COLO668 (cell line): Measurements from ENCODE around the gene FAM98C.
A peak's percentile ranks its signal among the peaks of the same experiment; 100 is the strongest.
"Not testable (repeated sequence)": the region's sequence is repeated elsewhere in the genome, so short reads cannot be mapped to it uniquely, and the experiment has no call there.

Source experiments
- DNase-seq: peaks from one replicate; lab custom pipeline; 2025; ENCODE audit not compliant: unreplicated experiment; lab: John Stamatoyannopoulos, UW

FAM98C gene

DNA sequence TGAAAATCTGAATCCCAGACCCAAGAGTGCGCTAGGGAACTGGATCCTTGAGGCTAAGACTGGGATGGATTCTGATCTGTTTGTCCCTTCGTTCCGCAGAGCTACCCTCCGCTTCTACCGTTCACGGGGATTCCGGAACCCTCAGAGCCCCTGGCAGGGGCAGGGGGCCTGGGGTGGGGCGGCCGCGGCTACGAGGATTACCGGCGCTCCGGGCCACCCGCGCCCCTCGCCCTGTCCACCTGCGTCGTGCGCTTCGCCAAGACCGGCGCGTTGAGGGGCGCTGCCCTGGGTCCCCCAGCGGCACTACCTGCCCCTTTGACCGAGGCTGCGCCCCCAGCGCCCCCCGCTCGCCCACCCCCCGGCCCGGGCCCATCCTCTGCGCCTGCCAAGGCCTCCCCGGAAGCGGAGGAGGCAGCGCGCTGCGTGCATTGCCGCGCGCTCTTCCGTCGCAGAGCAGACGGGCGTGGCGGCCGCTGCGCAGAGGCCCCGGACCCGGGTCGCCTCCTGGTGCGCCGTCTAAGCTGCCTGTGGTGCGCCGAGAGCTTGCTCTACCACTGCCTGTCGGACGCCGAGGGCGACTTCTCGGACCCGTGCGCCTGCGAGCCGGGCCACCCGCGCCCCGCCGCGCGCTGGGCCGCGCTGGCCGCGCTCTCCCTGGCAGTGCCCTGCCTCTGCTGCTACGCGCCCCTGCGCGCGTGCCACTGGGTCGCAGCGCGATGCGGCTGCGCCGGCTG, 7.3 kb upstream of the FAM98C start:
- DNase-seq: no peak

DNA sequence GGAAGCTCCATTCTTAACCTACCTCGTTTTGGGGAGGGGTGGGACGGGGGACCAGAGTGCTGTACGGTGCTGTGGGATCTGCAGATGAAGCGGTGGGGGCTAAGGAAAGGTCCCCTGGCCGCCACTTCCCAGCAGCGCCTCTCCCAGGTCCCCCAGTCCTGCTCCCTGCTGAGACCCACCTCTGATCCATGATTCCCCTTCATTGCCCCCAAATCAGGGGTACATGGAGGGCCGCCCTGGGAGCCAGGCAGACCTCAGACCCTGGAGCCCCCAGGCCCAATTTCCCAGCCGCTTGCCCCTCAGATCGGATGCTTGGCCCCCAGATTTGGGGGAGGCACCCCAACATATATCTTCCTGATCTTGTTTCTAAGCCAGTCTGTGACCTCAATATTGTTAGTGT, 3.8 kb upstream of the FAM98C start:
- DNase-seq: no peak

DNA sequence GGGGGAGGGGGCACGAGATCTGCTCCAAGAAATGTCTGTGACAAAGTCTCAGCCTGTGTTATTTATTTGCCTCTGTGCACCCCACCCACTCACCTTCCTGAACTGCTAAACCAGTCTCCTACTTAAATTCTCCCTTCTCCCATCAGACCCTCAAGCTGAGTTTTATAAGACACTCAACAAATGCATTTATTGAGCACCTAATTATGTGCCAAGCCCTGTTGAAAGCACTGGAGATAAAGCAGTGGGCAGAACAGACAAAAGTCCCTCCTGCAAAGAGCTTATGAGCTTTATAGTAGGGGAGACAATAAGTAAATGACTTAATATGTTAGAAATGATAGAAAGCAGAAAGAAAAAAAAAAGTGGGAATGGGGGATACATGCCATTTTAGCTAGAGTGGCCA, 3.4 kb upstream of the FAM98C start:
- no peak for DNase-seq

DNA sequence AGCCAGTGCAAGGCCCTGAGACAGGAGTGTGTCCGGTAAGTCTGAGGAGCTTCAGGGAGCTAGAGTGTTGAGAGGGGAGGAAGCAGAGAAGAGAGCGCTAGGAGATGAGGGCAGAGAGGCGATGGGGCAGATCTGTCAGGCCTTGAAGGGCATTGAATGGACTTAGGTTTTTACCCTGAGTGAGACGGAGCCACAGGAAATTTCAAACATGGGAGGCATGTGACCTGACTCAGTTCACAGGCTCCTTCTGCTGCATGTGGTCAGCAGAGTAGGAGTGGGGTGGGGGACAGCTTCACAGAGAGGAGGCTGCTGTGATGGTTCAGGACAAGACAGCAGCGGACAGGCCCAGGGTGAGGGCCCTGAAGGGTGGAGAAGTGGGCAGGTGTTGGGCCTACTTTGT, 2.5 kb upstream of the FAM98C start:
- DNase-seq: no peak

DNA sequence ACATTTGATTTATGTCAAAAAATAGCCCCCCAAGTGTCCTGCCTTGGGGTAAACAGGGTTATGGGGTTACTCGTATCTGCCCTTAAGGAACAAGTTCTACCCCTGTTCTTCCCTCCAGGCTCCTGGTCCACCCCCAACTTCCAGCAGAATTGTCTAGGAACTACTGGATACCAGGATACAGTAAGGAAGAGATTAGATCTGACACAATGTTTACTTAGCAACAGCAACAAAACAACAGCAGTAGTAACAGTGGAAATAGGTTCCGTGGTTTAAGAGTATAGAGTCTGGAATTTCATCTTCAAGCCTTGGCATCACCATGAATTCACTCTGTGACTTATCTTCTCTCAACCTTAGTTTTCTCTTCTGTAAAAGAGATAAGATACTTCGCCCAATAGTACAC, 1.7 kb upstream of the FAM98C start:
- DNase-seq: no peak

DNA sequence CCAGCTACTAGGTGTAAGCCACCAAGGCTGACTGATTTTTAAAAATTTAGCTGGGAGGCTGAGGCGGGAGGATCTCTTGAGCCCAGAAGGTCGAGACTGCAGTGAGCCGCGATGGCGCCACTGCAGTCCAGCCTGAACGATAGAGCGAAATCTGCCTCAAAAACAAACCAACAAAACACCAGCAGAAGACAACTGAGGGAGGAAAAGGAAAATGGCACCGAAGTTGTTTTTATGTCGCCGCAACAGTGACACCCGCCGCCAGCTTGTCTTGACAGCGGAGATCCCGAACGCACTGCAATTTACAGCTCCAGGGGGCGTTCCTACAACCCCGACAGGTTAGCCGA, 298 bp upstream of the FAM98C start:
- no peak for DNase-seq

DNA sequence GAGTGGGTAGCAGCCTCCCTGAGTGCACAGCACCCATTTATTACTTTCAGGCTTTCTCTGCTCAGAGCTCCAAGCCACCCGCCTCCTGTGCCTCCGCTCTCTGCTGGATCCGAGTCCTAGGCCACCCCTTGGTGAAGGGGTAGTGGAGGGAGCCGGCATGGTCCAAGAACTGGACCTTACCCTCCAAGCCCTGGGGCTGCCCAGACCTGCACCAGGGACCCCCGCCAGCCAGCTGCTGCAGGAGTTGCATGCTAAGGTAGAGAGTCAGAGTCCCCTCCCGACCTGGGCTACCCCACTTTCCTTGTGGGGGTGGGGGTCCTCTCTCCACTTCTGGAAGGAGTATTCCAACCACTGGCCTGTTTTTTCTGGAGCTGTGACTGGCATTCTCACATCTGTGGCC, 2.0 kb downstream of the FAM98C start:
- DNase-seq: no peak

DNA sequence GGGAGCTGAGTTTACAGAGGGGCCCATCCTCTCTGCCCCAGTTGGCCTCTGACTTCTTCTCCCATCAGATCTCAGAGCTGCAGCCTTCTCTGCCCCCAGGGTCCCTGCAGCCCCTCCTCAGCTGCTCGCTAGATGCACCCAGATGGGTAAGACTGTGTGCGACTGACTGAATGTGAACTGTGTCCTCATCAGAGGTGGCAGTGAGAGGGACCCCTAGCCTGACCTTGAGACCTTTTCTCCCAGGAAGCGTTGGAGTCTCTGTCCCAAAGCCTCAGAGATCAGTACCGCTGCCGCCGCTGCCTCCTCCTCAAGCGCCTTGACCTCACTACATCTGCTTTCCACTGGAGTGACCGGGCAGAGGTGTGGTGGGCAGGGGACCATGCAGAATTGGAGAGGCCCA, 2.4 kb downstream of the FAM98C start:
- no peak for DNase-seq

DNA sequence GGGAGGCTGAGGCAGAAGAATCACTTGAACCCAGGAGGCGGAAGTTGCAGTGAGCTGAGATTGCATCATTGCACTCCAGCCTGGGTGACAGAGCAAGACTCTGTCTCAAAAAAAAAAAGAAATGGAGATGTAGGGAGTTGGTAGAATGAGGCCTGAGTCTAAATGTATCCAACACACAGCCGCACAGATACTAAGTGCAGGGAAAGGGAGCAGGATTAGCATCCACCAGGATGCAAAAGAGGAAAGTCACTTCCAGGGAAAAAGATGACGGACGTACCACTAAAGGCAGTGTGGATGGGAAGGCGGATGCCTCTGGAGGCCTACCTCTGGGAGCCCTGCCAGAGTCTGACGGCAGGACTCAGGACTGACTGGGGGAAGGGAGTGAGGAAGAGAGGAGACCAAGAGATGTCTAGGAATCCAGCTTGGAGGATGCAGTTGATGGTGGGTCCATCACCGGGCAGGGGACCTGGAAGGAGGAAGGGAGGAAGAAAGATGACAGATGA, 6.8 kb downstream of the FAM98C start:
- no peak for DNase-seq

DNA sequence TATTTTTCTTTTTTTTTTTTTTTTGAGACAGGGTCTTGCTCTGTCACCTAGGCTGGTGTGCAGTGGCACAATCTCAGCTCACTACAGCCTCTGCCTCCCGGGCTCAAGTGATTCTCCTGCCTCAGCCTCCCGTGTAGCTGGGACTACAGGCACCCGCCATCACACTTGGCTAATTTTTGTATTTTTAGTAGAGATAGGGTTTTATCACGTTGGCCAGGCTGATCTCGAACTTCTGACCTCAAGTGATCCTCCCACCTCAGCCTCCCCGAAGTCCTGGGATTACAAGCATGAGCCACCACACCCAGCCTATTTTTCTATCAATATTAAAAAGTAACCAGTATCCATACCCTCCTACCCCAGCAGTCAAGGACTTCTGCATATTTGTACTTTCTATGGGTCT, 7.5 kb downstream of the FAM98C start:
- not testable (repeated sequence) for DNase-seq

DNA sequence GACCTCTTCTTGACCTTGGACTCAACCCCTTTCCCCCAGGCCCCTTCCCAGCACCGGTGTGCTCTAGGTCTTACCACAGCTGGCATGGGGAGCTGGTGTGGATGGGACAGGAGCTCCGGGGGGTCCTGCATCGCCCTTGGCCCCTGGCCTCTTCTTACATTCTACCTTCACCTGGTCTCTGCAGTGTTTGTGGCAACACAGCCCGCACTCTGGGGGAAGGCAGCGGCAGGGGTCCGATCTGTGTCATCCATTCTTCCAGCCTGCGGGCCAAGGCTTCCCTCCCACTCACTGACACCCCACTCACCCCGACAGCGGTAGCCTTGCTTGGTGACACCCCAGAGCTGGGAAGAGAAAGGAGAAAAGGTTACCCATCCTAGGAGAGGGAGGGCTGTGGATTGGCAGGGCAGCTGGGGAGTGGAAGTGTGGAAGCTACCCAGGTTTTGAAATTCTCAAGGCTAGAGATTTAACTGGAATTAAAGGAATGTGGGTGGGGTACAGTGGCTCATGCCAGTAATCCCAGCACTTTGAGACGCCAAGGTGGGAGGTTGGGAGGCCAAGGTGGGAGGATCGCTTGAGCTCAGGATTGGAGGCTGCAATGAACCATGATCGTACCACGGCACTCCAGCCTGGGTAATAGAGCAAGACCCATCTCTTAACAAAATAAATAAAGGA, 8.3 kb downstream of the FAM98C start:
- DNase-seq: no peak

DNA sequence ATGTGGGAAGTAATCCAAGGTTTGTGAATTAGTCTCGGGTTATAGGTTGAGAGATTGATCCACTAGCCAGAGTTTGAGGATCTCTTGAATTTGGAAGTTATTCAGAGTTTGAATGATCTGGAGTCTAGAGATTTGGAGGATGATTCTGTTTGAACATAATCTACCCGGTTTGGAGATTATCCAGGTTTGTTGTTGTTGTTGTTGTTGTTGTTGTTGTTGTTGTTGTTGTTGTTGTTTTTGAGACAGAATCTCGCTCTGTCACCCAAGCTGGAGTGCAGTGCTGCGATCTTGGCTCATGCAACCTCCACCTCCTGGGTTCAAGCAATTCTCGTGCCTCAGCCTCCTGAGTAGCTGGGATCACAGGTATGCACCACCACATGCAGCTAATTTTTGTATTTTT, 9.0 kb downstream of the FAM98C start:
- not testable (repeated sequence) for DNase-seq

DNA sequence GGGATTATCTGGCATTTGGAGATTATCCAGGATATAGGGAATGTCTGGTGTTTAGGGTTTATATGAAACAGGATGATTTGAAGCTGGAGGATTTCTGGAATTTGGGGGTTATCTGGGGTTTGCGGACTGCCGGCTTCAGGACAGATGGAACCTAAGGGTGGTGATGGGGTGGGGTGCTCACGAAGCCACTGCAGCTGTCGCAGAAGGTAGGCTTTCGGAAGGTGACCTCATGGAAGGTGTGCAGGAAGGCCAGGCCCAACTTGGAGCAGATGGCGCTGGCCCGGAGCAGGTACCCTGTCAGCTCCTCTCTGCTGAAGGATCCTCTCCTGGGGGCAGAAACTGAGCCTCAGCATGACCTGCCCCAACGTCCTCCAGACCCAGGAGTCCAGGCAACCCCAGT, 9.6 kb downstream of the FAM98C start:
- no peak for DNase-seq

DNA sequence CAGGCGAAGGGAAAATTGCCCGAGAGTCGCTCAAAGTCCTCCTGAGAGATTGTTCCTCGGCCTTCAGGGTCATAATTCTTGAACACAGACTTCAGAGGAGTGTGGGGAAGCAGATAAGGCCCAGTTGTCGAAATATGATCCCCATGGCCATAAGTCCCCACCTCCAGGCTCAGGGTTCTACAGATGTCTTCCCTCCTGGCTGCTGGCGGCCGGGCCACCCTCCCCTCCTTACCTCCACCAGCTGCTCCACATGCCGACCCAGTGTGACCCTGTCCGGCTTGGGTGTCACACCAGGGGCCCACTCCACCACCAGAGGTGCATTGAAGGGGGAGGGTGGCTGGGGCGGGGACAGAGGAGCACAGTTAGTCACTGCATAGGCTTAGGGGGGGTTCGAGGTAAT, 10.1 kb downstream of the FAM98C start:
- DNase-seq: no peak

DNA sequence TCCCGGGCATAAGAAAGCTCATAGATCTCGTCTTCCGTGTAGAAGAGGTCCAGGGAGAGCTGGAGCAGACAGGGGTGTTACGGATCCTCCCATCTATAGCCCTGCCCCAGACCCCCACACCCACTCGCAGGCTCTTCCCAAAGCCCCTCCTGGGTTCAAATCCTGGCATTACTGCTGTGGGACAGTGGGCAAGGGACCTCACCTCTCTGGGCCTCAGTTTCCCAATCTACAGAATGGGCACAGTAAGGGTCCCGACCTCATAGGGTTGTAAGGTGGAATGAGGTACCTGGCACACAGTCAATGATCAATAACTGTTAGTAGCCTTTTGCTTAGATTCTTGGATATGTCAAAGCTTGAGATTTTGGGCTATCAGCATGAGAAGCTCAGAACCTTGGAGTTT, 10.5 kb downstream of the FAM98C start:
- DNase-seq: no peak

DNA sequence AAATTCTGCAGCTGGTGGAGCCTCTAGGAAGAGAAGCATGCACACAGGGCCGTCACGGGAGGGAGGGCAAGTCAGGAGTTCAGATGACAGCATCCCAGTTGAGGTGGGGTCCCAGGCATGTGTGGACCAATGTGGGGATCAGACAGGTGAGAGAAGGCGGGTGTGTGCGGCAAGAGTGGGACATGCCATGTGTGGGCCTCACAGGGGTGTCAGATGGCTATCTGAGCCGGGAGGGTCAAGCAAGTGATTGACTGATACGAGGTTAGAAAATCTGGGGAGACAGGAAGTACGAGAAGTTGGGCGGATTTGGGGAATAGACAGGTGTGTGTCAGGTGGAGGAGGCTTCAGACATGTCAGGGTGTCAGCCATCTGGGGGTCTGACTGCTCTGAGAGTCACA, 14.3 kb downstream of the FAM98C start:
- DNase-seq: no peak

DNA sequence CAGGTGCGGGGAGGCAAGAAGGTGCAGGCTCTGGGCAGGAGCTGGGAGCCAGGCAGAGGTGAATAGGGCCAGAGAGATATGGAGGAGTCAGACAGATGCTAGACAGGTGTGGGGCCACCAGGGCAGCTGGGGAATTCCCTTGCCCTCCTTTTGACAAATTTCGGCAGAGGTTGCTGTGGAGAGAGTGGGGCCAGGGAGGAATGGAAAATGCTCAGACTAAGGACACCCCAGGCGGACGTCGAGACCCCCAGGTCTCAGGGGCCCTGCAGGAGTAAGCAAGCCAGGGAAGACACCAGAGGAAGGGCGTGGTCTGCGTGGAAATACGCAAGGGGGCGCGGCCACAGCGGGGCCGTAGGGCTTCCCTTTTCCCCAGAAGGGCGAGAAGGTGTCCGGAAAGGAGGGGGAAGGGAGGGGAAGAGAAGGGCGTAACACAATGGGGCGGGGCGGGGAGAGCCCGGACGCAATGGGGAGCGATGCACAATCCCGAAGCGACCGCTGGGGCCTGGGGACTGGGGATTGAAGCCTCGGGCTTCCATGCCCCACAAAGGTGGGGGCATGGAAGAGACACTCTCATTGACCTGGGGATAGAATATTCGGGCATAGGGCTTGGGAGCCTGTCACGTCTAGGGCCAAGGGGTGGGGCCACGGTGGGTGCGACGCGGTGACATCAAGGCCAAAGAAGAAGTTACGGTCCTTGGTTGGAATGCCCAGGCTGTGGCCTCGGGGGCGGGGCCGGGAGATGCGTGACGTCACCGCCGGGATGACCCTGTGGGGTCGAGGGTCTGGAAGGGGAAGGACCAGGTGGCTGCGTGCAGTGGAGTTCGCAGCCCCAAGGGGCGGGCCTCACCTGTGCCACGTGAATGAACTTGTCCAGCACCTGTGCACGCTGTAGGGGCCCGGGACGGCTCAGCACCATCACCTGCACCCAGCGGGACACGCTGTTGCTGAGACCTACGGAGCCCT, 14.9 kb downstream of the FAM98C start:
- peak; percentile 54 for DNase-seq

DNA sequence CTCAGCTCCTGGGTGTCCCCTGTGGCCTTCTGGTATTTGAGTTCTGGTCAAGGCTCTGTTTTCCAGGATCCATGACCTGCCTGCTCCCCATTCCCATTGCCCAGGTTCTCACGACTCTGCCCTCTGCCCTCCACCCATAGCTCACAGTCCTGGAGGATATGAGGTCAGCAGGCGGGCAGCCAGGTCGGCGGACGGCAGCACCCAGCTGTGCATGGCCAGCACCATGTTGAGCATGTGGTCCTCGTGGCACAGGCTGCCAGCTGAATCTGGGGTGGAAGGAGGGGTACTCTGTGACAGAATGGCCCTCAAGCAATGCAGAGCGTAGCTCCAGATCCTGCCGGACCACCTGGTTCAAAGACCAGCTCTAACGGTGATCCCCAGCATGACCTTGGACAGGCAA, 18.0 kb downstream of the FAM98C start:
- DNase-seq: no peak

DNA sequence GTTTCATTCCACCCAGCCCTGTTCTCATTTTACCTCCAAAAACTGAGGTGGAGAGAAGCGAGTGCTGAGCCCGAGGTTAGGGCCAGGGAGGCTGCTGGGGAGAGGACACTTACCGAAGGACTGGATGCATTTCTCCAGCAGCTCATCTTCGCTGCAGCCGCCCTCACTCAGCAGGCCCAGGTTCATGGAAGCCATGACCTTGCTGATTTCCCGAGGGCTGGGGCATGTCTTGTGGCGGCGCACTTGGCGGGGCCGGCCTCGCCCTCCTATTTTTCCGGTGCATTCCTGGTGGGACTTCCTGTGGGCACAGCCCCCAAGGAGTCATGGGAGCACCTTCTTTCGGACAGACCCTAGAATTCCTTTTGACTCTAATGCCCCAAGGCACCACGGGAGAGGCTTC, 19.0 kb downstream of the FAM98C start:
- DNase-seq: no peak

DNA sequence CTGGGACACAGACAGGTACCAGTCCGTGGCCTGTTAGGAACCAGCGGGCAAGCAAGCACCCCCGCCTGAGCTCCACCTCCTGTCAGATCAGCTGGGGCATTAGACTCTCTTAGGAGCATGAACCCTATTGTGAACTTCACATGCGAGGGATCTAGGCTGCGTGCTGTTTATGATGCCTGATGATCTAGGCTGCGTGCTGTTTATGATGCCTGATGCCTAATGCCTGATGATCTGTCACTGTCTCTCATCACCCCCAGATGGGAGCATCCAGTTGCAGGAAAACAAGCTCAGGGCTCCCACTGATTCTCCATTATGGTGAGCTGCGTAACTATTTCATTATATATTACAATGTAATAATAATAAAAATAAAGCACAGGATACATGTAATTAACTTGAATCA, 19.5 kb downstream of the FAM98C start:
- DNase-seq: no peak

DNA sequence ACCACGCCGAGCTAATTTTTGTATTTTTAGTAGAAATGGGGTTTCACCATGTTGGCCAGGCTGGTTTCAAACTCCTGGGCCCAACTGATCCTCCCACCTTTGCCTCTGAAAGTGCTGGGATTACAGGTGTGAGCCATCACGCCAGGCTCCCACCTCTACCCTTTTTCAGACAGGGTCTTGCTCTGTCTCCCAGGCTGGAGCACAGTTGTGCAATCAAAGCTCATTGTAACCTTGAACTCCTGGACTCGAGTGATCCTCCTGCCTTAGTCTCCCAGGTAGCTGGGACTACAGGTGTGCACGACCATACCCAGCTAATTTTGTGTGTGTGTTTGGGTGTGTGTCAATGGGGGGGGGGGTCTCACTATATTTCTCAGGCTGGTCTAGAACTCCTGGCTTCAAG, 21.4 kb downstream of the FAM98C start:
- no peak for DNase-seq
